Liver (tissue), 9 donors: ENCODE data around the gene KIF12. TPM values are rescaled to one million over a fixed set of nuclear protein-coding genes. Genes with fewer than 3 reads are reported as not detected.

Experiments used
- DNase-seq: peaks from one replicate; pipeline ENCODE4 v3.0.0-alpha.2; 2017; ENCODE audit warnings: low spot score
- H3K27ac ChIP-seq, 2 donors: one replicate each; pipeline ENCODE4 v1.7.0; 2013; ENCODE audit warnings: inconsistent platforms in 2 of 2, low read length in 2 of 2, control low read depth in 1 of 2, low read depth in 1 of 2, mild to moderate bottlenecking in 1 of 2
- H3K27me3 ChIP-seq, 4 donors: one replicate each; pipeline versions ENCODE4 v1.6.1 to v1.7.0; 2013; ENCODE audit warnings: low read length in 3 of 4, inconsistent platforms in 1 of 4, mild to moderate bottlenecking in 1 of 4, moderate library complexity in 1 of 4; ENCODE audit not compliant: control insufficient read depth in 4 of 4, insufficient read depth in 4 of 4
- H3K36me3 ChIP-seq, 4 donors: one replicate each; pipeline versions ENCODE4 v1.6.1 to v1.7.0; 2013; ENCODE audit warnings: low read length in 3 of 4, mild to moderate bottlenecking in 3 of 4, low read depth in 1 of 4, moderate library complexity in 1 of 4; ENCODE audit not compliant: control insufficient read depth in 4 of 4, insufficient read depth in 3 of 4
- H3K4me1 ChIP-seq, 4 donors: one replicate each; pipeline versions ENCODE4 v1.6.1 to v1.7.0; 2013; ENCODE audit warnings: low read length in 3 of 4, mild to moderate bottlenecking in 3 of 4, moderate library complexity in 1 of 4; ENCODE audit not compliant: control insufficient read depth in 4 of 4, insufficient read depth in 4 of 4
- H3K4me3 ChIP-seq, 3 donors: one replicate each; pipeline versions ENCODE4 v1.6.1 to v1.7.0; 2013; ENCODE audit warnings: low read length in 3 of 3, control low read depth in 1 of 3, low read depth in 1 of 3, mild to moderate bottlenecking in 1 of 3
- H3K9ac ChIP-seq, 2 donors: one replicate each; pipeline ENCODE4 v1.7.0; 2013; ENCODE audit warnings: low read length in 2 of 2, mild to moderate bottlenecking in 2 of 2, moderate library complexity in 2 of 2, control low read depth in 1 of 2, low read depth in 1 of 2
- H3K9me3 ChIP-seq, 4 donors: one replicate each; pipeline versions ENCODE4 v1.6.1 to v1.7.0; 2013; ENCODE audit warnings: low read length in 3 of 4; ENCODE audit not compliant: control insufficient read depth in 4 of 4
- ATF3 ChIP-seq: IDR thresholded peaks from 2 replicates; pipeline ENCODE4 v1.6.1; 2016; ENCODE audit warnings: antibody characterized with exemption
- EGR1 ChIP-seq, 2 donors: IDR thresholded peaks; 2 replicates each; pipeline ENCODE4 v1.6.1; 2016 to 2018; ENCODE audit warnings: antibody characterized with exemption in 2 of 2, low read depth in 2 of 2
- FOXA1 ChIP-seq: IDR thresholded peaks from 2 replicates; pipeline ENCODE4 v1.6.1; 2016; ENCODE audit warnings: antibody characterized with exemption
- FOXA2 ChIP-seq: IDR thresholded peaks from 2 replicates; pipeline ENCODE4 v1.6.1; 2016; ENCODE audit warnings: antibody characterized with exemption
- GABPA ChIP-seq, 2 donors: IDR thresholded peaks in 1 of 2; conservative IDR thresholded peaks in 1 of 2; 2 replicates each; pipeline ENCODE4 v1.6.1; 2016; ENCODE audit warnings: antibody characterized with exemption in 2 of 2, mild to moderate bottlenecking in 1 of 2, moderate library complexity in 1 of 2
- HNF4A ChIP-seq, 2 donors: conservative IDR thresholded peaks; 2 replicates each; pipeline ENCODE4 v1.6.1; 2016; ENCODE audit warnings: antibody characterized with exemption in 2 of 2, mild to moderate bottlenecking in 2 of 2
- HNF4G ChIP-seq: IDR thresholded peaks from 2 replicates; pipeline ENCODE4 v1.6.1; 2016; ENCODE audit warnings: antibody characterized with exemption
- JUND ChIP-seq, 2 donors: IDR thresholded peaks; 2 replicates each; pipeline ENCODE4 v1.6.1; 2016; ENCODE audit warnings: antibody characterized with exemption in 2 of 2
- RAD21 ChIP-seq, 2 donors: IDR thresholded peaks; 2 replicates each; pipeline ENCODE4 v1.6.1; 2016; ENCODE audit warnings: antibody characterized with exemption in 2 of 2, mild to moderate bottlenecking in 2 of 2
- SP1 ChIP-seq: IDR thresholded peaks from 2 replicates; pipeline ENCODE4 v1.6.1; 2018; ENCODE audit warnings: antibody characterized with exemption, mild to moderate bottlenecking
- TAF1 ChIP-seq: conservative IDR thresholded peaks from 2 replicates; pipeline ENCODE4 v1.6.1; 2016; ENCODE audit warnings: antibody characterized with exemption, mild to moderate bottlenecking
- YY1 ChIP-seq: IDR thresholded peaks from 2 replicates; pipeline ENCODE4 v1.6.1; 2016; ENCODE audit warnings: antibody characterized with exemption, mild to moderate bottlenecking
- WGBS: extraction: QIAGEN DNeasy Blood & Tissue Kit; methylation state at CpG from one replicate; pipeline ENCODE4 v1.1.7; 2013; 5-methylcytosine and 5-hydroxymethylcytosine counted together
- polyA plus RNA-seq, 2 donors: library from polyadenylated mRNA; stranded (reverse) in 1 of 2; unstranded in 1 of 2; fragments of 200-250 nt in 1 of 2; fragments of >200 nt in 1 of 2; fragmentation: Nextera tagmentation in 1 of 2; extraction: Ambion mirVana in 1 of 2; gene quantifications; one replicate each; pipeline versions ENCODE4 v1.2.1 to v1.2.3, GENCODE V29; 2013 to 2015
- total RNA-seq, 2 donors: library from RNA; depleted of rRNA; stranded (reverse); fragments of >200 nt; gene quantifications; one replicate each; pipeline ENCODE4 v1.2.3, GENCODE V29; 2014
- TF ChIP-seq, protein P1 (sequence below): fragments of 150-350 bp; IDR thresholded peaks from 2 replicates; pipeline ENCODE4 v1.5.1; 2017; ENCODE audit warnings: improper control_type of control experiment, low read depth, low read length; ENCODE audit not compliant: missing input control
- TF ChIP-seq, protein P2 (sequence below): IDR thresholded peaks from 2 replicates; pipeline ENCODE4 v1.6.1; 2016; ENCODE audit warnings: antibody characterized with exemption
- donor health status: healthy.
- donor health status: healthy.
- donor health status: healthy.
- donor health status: healthy.
- donor health status: healthy.

The KIF12 gene
- total and polyA plus RNA-seq, 4 donors: 2.9 to 11.8 (median 7.7) TPM

GRCh38 chr9:114119242-114120191, 20.4 kb upstream of the KIF12 start:
- Histone ChIP-seq H3K9me3 (no peaks in the 10 kb centered on the region), H3K27me3 (no peaks in the 10 kb centered on the region), H3K9ac (no peak overlapping the region), H3K4me3 (no peak overlapping the region), H3K36me3 (no peaks in the 10 kb centered on the region), H3K27ac (no peak overlapping the region), H3K4me1 (peaks cover 0 to 44% (median 37%) of the 10 kb centered on the region in 4 donors)
- TF ChIP-seq JUND (IDR thresholded peaks at IDR 0.05) (no peak), HNF4A (conservative IDR thresholded peaks at IDR 0.05) (no peak), EGR1 (IDR thresholded peaks at IDR 0.05; ENCODE audit: low read depth in 2 of 2) (no peak), ATF3 (no peak), YY1 (no peak), FOXA2 (no peak)
- TF ChIP-seq, protein P1, sequence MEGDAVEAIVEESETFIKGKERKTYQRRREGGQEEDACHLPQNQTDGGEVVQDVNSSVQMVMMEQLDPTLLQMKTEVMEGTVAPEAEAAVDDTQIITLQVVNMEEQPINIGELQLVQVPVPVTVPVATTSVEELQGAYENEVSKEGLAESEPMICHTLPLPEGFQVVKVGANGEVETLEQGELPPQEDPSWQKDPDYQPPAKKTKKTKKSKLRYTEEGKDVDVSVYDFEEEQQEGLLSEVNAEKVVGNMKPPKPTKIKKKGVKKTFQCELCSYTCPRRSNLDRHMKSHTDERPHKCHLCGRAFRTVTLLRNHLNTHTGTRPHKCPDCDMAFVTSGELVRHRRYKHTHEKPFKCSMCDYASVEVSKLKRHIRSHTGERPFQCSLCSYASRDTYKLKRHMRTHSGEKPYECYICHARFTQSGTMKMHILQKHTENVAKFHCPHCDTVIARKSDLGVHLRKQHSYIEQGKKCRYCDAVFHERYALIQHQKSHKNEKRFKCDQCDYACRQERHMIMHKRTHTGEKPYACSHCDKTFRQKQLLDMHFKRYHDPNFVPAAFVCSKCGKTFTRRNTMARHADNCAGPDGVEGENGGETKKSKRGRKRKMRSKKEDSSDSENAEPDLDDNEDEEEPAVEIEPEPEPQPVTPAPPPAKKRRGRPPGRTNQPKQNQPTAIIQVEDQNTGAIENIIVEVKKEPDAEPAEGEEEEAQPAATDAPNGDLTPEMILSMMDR: no peak
- TF ChIP-seq, protein P2, sequence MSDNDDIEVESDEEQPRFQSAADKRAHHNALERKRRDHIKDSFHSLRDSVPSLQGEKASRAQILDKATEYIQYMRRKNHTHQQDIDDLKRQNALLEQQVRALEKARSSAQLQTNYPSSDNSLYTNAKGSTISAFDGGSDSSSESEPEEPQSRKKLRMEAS: no peak
- 39% methylated on average over 9 of the region's 9 CpGs for WGBS
- DNase-seq: no peak

DNA sequence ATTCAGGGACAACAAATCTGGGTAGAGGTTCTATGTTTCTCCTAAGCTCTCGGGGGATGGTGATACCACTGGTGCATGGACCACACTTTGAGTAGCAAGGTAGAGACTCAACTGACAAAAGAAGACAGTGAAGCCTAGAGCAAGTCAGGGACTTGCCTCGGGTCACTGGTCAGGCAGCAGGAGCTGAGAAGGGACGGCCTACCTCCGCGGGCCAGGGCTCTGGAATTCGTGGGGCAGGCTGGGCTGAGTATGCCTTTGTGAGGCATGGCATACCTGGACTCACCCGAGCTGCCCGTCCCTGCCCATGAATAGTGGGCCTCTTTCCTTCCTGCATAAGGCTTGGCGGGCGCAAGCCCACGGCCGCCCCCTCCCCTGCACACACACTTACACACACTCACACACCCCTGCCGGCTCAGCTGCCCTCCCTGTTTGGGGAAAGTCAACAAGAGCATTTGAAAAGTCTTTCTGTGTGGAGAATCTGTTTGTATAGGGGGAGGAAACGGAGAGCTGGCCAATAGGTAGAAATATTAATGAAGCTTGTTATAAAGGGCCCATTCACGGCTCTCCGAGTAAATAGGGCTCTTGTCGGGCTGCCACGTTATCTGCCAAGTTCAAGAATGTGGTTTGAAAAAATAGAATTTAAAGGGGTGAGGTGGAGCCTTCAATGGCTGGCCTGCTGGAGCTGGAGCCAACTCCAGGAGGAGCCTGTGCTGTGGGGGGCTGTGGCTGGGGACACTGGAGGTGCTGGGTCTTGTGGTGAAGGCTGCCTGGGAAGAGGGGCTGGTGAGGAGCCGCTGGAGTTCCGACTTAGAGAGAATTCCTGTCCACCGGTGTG, 19.1 kb upstream of the KIF12 start:
- no peak overlapping the region for H3K9ac ChIP-seq
- H3K9me3 ChIP-seq: no peaks in the 10 kb centered on the region
- no peak for TF ChIP-seq HNF4G
- TF ChIP-seq SP1: peak; percentile 85
- peak; percentile 91 for TF ChIP-seq FOXA2
- no peak for TF ChIP-seq EGR1 (IDR thresholded peaks at IDR 0.05; ENCODE audit: low read depth in 2 of 2)
- no peak for TF ChIP-seq YY1
- TF ChIP-seq, protein P2: no peak
- TF ChIP-seq GABPA (IDR thresholded peaks at IDR 0.05 in 1 of 2, conservative IDR thresholded peaks at IDR 0.05 in 1 of 2): no peak
- TF ChIP-seq, protein P1: no peak
- TF ChIP-seq HNF4A (conservative IDR thresholded peaks at IDR 0.05): peak; percentile 31 to 42
- no peak for TF ChIP-seq TAF1
- peak; percentile 91 for TF ChIP-seq FOXA1
- TF ChIP-seq RAD21 (IDR thresholded peaks at IDR 0.05): peak in 1 of 2 donors; percentile 35
- H3K4me1 ChIP-seq: peaks cover 0 to 32% (median 27%) of the 10 kb centered on the region in 4 donors
- H3K36me3 ChIP-seq: no peaks in the 10 kb centered on the region
- 30% methylated on average over 21 of the region's 21 CpGs for WGBS
- DNase-seq: no peak
- H3K4me3 ChIP-seq: no peak overlapping the region
- no peaks in the 10 kb centered on the region for H3K27me3 ChIP-seq
- H3K27ac ChIP-seq: peak overlapping the region; percentile 26 to 67
